RWPE2 (cell line): ENCODE data around the gene NMS.

Experiments used
- ATAC-seq: fragments of 200-7000 bp; cut with Tn5 transposase; 3 replicates; pipeline ENCODE4 v1.9.1; 2021; ENCODE audit warnings: low read depth
- DNase-seq: peaks from one replicate; pipeline ENCODE4 v3.0.0-alpha.2; 2020; ENCODE audit warnings: low spot score
- H3K27ac ChIP-seq: fragments of 450-650 bp; 2 replicates; pipeline ENCODE4 v1.5.1; 2017; ENCODE audit warnings: mild to moderate bottlenecking; ENCODE audit not compliant: poor library complexity, severe bottlenecking
- H3K27me3 ChIP-seq: fragments of 250-450 bp; sonication (Bioruptor Pico); 2 replicates; pipeline ENCODE4 v1.5.1; 2021; ENCODE audit warnings: mild to moderate bottlenecking, moderate library complexity; ENCODE audit not compliant: insufficient read depth, poor library complexity, severe bottlenecking
- H3K36me3 ChIP-seq: fragments of 250-450 bp; sonication (Bioruptor Pico); 2 replicates; pipeline ENCODE4 v1.5.1; 2020; ENCODE audit warnings: low read depth, mild to moderate bottlenecking, moderate library complexity
- H3K4me1 ChIP-seq: fragments of 250-450 bp; sonication (Bioruptor Pico); 2 replicates; pipeline ENCODE4 v1.5.1; 2021; ENCODE audit warnings: mild to moderate bottlenecking, moderate library complexity; ENCODE audit not compliant: insufficient read depth, poor library complexity, severe bottlenecking
- H3K4me3 ChIP-seq: fragments of 250-450 bp; sonication (Bioruptor Pico); 2 replicates; pipeline ENCODE4 v1.5.1; 2021; ENCODE audit warnings: mild to moderate bottlenecking, moderate library complexity; ENCODE audit not compliant: severe bottlenecking
- H3K9me3 ChIP-seq: fragments of 250-450 bp; sonication (Bioruptor Pico); 2 replicates; pipeline ENCODE4 v1.5.1; 2021; ENCODE audit warnings: mild to moderate bottlenecking, moderate library complexity; ENCODE audit not compliant: severe bottlenecking
- TF ChIP-seq, protein P1 (sequence below): fragments of 450-650 bp; IDR thresholded peaks from one replicate; pipeline ENCODE4 v1.5.1; 2017; ENCODE audit warnings: mild to moderate bottlenecking, moderate library complexity; ENCODE audit not compliant: poor library complexity, severe bottlenecking

The NMS gene

GRCh38 chr2:100527440-100528015, 57.2 kb downstream of the NMS start:
- TF ChIP-seq, protein P1, sequence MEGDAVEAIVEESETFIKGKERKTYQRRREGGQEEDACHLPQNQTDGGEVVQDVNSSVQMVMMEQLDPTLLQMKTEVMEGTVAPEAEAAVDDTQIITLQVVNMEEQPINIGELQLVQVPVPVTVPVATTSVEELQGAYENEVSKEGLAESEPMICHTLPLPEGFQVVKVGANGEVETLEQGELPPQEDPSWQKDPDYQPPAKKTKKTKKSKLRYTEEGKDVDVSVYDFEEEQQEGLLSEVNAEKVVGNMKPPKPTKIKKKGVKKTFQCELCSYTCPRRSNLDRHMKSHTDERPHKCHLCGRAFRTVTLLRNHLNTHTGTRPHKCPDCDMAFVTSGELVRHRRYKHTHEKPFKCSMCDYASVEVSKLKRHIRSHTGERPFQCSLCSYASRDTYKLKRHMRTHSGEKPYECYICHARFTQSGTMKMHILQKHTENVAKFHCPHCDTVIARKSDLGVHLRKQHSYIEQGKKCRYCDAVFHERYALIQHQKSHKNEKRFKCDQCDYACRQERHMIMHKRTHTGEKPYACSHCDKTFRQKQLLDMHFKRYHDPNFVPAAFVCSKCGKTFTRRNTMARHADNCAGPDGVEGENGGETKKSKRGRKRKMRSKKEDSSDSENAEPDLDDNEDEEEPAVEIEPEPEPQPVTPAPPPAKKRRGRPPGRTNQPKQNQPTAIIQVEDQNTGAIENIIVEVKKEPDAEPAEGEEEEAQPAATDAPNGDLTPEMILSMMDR = no peak
- H3K9me3 ChIP-seq = no peaks in the 10 kb centered on the region
- H3K36me3 ChIP-seq = no peaks in the 10 kb centered on the region
- ATAC-seq (no peak), DNase-seq (no peak)
- H3K27ac ChIP-seq = no peak overlapping the region
- H3K27me3 ChIP-seq = no peaks in the 10 kb centered on the region
- no peaks in the 10 kb centered on the region for H3K4me1 ChIP-seq
- H3K4me3 ChIP-seq = no peak overlapping the region

- DNase-seq (no peak), ATAC-seq (no peak)
- no peaks in the 10 kb centered on the region for H3K4me1 ChIP-seq
- H3K4me3 ChIP-seq = no peak overlapping the region
- H3K36me3 ChIP-seq = no peaks in the 10 kb centered on the region
- TF ChIP-seq, protein P1 = no peak
- no peaks in the 10 kb centered on the region for H3K9me3 ChIP-seq
- no peaks in the 10 kb centered on the region for H3K27me3 ChIP-seq
- H3K27ac ChIP-seq = no peak overlapping the region
Observed at GRCh38 chr2:100529176-100529575, 58.9 kb downstream of the NMS start.

DNA sequence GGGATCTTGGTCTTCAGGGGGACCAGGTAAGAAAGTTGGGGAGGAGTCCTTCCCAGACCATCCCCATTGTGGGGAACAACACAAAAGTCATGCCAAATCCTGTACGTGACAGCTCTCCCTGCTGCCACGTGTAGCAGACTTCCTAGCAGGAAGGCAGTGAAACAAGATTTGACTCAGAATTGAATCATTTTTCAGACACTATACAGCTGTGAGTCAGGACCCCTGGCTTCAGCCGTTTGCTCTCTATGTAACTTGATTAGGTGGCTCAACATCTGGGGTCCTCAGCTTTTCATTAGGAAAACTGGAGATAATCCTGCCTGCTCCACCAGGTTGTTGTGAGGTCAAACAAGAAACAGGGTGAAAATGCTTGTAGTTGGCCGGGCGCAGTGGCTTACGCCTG, 59.6 kb downstream of the NMS start:
- Histone ChIP-seq H3K27me3 (no peaks in the 10 kb centered on the region), H3K4me1 (no peaks in the 10 kb centered on the region), H3K36me3 (no peaks in the 10 kb centered on the region), H3K27ac (no peak overlapping the region), H3K4me3 (no peak overlapping the region), H3K9me3 (no peaks in the 10 kb centered on the region)
- no peak for ATAC-seq
- TF ChIP-seq, protein P1 = no peak
- no peak for DNase-seq
